Stimulated activated CD4-positive, alpha-beta T cell treated with anti-CD3 and anti-CD28 coated beads, Interleukin-1b, Interleukin-23, amount 100 ng/mL, for 48 hours (primary cell): Measurements from ENCODE around the gene CXCL13.
"Not testable (repeated sequence)": the region's sequence is repeated elsewhere in the genome, so short reads cannot be mapped to it uniquely, and the experiment has no call there.

Experiments used
- DNase-seq: peaks from one replicate; pipeline ENCODE4 v3.0.0-alpha.2; 2020

CXCL13 gene

GRCh38 chr4:77605210-77605902, at the start of gene CXCL13:
TSS of gene CXCL13 (plus strand) at chr4:77605820. CDS start at chr4:77605866, 46 bp downstream.
- no peak for DNase-seq

- DNase-seq = no peak
Observed at GRCh38 chr4:77560170-77560569, 45.5 kb upstream of the CXCL13 start.

- not testable (repeated sequence) for DNase-seq
Observed at GRCh38 chr4:77561720-77562119, 43.9 kb upstream of the CXCL13 start.

GRCh38 chr4:77564231-77564630, 41.4 kb upstream of the CXCL13 start:
- DNase-seq = no peak

- DNase-seq = no peak
Observed at GRCh38 chr4:77566148-77566547, 39.5 kb upstream of the CXCL13 start.

- no peak for DNase-seq
Observed at GRCh38 chr4:77567549-77567948, 38.1 kb upstream of the CXCL13 start.

- not testable (repeated sequence) for DNase-seq
Observed at GRCh38 chr4:77570508-77571214, 35.0 kb upstream of the CXCL13 start.

- DNase-seq = no peak
Observed at GRCh38 chr4:77576351-77576750, 29.3 kb upstream of the CXCL13 start.

GRCh38 chr4:77578145-77578544, 27.5 kb upstream of the CXCL13 start:
- DNase-seq = no peak

- no peak for DNase-seq
Observed at GRCh38 chr4:77579406-77580076, 26.1 kb upstream of the CXCL13 start.

- no peak for DNase-seq
Observed at GRCh38 chr4:77581724-77582123, 23.9 kb upstream of the CXCL13 start.

GRCh38 chr4:77582156-77582555, 23.5 kb upstream of the CXCL13 start:
- no peak for DNase-seq

GRCh38 chr4:77582711-77583110, 22.9 kb upstream of the CXCL13 start:
- DNase-seq = no peak

GRCh38 chr4:77586951-77587383, 18.7 kb upstream of the CXCL13 start:
- DNase-seq = peak; percentile 84

GRCh38 chr4:77590482-77590881, 15.1 kb upstream of the CXCL13 start:
- no peak for DNase-seq

- no peak for DNase-seq
Observed at GRCh38 chr4:77591532-77591931, 14.1 kb upstream of the CXCL13 start.

- DNase-seq = no peak
Observed at GRCh38 chr4:77593101-77593500, 12.5 kb upstream of the CXCL13 start.

- no peak for DNase-seq
Observed at GRCh38 chr4:77593993-77594392, 11.6 kb upstream of the CXCL13 start.

GRCh38 chr4:77595364-77595973, 10.2 kb upstream of the CXCL13 start:
- DNase-seq = no peak

- DNase-seq = no peak
Observed at GRCh38 chr4:77599378-77599777, 6.2 kb upstream of the CXCL13 start.

- no peak for DNase-seq
Observed at GRCh38 chr4:77600521-77601451, 4.8 kb upstream of the CXCL13 start.

- DNase-seq = no peak
Observed at GRCh38 chr4:77601614-77602187, 3.9 kb upstream of the CXCL13 start.
